NCI-H1436 treated with DMSO at 0.1 percent for 48 hours (cell line): Measurements from ENCODE around the gene JAZF1.

Experiments used
- DNase-seq: peaks from one replicate; lab custom pipeline; 2025; lab: John Stamatoyannopoulos, UW

Gene JAZF1

DNA sequence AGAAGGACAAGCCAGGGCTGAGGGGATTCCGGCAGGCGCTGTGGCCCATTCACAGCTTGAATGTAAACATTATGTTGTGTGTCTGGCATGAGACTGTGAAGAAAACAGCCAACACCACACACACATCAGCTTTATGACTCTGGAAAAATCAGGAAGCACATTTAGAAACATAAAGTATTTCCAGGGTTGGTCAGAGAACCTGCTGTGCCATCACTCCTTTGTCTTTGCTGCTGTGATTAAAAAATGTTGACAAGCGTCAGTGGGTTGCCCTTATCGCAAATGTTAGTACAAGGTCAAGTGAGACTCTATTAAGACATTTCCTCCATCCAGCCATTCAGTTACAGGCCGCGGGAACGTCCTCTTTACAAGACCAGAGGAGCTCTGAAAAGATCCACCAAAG, 345.2 kb downstream of the JAZF1 start:
- no peak for DNase-seq

DNA sequence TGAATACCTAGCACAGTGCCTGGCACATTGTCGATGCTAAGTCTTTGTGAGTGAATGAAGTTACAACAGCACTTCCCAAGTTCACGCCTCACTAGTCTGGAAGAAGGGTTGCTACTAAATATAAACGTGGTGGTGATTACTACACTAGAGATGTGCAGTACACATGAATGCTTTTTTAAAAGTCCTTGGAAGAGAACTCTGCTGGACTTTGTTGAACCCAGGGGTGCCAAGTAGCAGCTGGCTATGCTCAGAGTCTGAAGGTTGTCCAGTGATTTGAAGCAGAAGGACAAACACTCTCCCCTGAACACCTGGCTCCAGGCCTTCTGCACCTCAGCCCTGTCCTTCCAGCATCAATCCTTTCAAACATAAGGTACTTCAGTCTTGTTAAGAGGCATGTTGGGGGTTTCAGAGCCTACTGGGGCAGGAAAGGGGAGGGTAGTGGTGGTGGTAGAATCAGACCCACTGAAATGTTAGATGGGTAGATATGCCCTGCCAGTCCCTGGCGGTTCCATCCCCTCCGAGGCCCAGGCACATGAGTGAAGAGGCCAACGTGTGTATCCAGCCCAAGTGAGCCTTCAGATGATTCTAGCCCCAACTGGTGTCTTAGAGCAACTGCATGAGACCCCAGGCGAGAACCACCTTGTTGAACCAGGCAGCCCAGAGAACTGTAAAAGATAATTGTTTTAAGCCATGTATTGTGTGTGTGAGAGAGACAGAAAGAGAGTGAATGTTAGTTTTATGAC, 346.2 kb downstream of the JAZF1 start:
- no peak for DNase-seq

DNA sequence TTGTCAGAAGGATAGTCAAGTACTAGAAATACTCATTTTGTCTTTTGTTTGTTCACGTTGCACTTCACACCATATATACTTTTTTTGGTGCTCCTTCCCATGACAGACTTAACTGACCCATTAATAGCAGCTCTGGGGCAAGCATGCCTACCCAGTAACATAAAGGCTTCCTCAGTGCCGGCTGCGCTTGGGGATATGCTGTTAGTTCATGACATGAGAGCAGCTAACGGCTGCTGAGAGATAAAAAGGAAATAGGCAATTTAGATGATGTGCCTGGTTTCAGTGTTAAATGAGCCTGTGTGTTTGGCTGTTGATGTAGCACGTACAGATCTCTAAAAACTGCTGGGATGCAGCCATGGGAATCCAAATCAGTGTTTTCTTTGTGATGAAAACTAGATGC, 354.2 kb downstream of the JAZF1 start:
- no peak for DNase-seq

- no peak for DNase-seq
Observed at GRCh38 chr7:27825891-27826290, 354.7 kb downstream of the JAZF1 start.

DNA sequence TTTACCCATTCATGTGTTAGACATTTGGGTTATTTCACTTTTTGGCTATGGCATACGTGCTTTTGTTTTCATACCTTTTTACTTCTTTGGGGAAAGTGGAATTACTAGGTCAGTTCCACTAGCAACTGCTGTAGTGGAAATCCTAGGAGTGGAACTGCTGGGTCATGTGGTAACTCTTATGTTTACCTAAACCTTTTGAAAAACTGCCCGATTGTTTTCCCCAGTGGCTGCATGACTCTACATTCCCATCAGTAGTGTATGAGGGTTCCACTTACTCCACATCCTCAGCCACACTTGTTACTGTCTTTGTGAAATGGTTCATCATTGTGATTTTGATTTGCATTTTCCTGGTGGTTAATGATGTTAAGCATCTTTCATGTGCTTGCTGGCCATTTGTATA, 358.4 kb downstream of the JAZF1 start:
- no peak for DNase-seq

DNA sequence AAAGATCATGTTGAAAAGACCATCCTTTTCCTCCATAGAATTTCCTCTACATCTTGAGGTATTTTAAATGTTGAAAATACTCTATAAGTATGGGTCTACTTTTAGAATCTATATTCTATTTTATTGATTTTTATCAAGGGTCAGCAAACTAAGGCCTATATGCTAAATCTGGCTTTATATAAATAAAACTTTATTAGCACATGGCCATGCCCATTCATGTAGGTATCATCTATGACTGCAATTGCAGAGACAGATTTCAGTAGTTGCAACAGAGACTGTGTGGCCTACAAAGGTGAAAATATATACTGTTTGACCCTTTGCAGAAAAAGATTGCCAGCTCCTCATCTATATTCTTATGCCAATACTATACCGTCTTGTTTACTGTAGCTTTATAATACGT, 367.9 kb downstream of the JAZF1 start:
- no peak for DNase-seq

DNA sequence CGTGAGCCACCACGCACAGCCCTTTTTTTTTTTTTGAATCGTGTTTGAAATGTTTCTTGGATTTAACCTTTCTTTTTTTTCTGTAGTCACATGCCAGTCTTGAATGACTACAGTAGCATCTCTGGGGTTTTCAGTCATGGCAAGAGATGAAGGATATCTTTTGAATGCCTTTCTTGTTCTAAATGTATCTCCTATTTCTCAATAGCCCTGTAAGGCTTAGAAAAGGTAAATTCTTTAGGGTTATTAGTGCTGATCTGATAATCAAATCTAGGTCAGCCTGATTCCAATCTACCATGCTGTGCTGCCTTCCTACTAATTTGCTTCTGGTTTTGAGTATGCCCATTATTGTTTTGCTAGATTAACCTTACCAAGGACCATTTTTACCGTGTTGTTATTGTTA, 370.4 kb downstream of the JAZF1 start:
- no peak for DNase-seq

DNA sequence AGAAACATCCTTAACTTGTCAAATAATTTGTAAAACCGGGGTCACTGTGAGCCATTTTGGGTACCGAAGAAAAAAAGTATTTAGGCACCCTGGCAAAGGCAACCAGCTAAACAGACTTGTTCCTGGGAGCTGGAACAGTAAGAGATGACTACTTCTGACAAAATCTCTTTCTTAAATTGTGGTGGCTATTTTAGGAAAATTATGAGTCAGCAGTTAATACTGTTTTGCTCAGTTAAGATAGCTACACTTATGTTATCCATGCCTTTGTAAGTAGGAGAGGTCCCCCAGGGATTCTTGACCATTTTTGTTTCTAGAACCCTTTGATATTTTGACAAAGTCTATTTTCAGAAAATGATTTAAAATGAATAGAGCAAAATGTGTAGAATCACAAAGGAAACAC, 372.0 kb downstream of the JAZF1 start:
- no peak for DNase-seq

GRCh38 chr7:27804139-27804538, 376.5 kb downstream of the JAZF1 start:
- no peak for DNase-seq

GRCh38 chr7:27802999-27803398, 377.6 kb downstream of the JAZF1 start:
- no peak for DNase-seq

- DNase-seq, result no peak
Observed at GRCh38 chr7:27799212-27799611, 381.4 kb downstream of the JAZF1 start.

GRCh38 chr7:27795977-27796376, 384.6 kb downstream of the JAZF1 start:
- DNase-seq, result no peak

DNA sequence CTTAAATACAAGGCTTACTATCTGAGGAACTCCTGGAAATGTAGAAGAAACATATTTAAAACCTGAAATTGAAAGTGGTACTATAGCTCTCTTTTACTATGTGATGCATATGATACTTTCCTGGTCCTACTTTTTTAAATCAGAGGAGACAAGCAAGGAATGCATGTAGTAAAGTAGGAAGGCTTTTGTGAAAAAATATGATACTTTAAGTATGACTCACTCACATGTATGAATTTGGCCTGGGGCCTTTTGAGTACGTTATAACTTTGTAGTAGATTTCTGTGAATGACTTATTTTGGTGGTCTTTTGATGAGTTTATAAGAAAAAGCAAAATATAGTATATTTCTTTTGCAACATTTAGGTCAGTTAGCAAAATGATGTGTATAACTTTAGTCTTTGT, 386.8 kb downstream of the JAZF1 start:
- no peak for DNase-seq

GRCh38 chr7:27788437-27788836, 392.2 kb downstream of the JAZF1 start:
- no peak for DNase-seq

- no peak for DNase-seq
Observed at GRCh38 chr7:27784399-27785053, 396.1 kb downstream of the JAZF1 start.

GRCh38 chr7:27782849-27783248, 397.7 kb downstream of the JAZF1 start:
- DNase-seq, result no peak

- no peak for DNase-seq
Observed at GRCh38 chr7:27781188-27781587, 399.4 kb downstream of the JAZF1 start.
